GM12801 (cell line): ENCODE data around the gene SNRNP35.

Experiments used
- CTCF ChIP-seq: IDR thresholded peaks from one replicate; pipeline ENCODE4 v1.5.1; 2011; ENCODE audit warnings: control low read depth; ENCODE audit not compliant: insufficient read length; ENCODE audit errors: extremely low read depth

The SNRNP35 gene

GRCh38 chr12:123472438-123472849 lies 14.5 kb downstream of the SNRNP35 start:
- TF ChIP-seq CTCF: no peak

GRCh38 chr12:123474485-123475245 lies 16.7 kb downstream of the SNRNP35 start:
- TF ChIP-seq CTCF: no peak

GRCh38 chr12:123475246-123475703 lies 17.3 kb downstream of the SNRNP35 start:
- TF ChIP-seq CTCF: no peak

- no peak for TF ChIP-seq CTCF
These were observed 20.1 kb downstream of the SNRNP35 start for GRCh38 chr12:123478069-123478468.

DNA sequence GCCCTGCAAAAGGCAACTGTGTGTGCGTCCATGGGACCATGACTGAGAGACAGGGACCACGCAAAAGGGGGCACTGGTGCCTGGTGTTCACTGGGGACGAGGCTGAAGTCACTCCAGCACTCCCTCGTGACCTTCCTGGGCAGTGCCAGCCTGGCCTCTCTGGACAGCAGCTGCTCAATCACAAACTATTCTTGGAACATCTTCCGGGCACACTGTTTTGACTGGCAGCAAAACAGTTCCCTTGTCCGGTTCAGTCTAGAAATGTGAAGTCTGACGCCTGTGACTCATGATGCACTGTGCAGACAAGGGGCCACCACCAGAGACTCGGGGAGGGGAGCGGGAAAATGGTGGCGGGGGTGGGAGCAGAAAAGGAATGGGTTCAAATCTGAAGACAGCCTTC lies 20.8 kb downstream of the SNRNP35 start:
- no peak for TF ChIP-seq CTCF

- TF ChIP-seq CTCF: no peak
These were observed 21.7 kb downstream of the SNRNP35 start for GRCh38 chr12:123479442-123480180.

DNA sequence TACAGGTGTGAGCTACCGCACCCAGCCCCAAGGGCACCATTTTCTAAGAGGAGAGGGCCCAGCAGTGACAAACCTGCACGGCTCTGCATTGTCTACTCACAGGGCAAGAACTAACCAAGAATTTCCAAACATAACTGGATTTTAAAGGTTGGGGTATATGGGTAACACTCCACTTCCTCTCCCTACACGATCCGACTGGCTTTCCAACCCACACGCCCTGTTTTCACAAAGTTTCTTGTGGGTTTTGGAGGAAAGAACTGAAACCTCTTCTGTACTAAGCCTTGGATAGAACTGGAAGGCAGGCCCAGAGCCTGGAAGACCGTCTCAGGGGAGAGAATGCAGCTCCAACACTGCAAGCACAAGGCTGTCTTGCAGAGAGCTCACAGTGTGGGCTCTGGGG lies 24.9 kb downstream of the SNRNP35 start:
- TF ChIP-seq CTCF: no peak
